Colonic mucosa (tissue), 4 donors: ENCODE data around the gene FBXL15. TPM values are rescaled to one million over a fixed set of nuclear protein-coding genes. Genes with fewer than 3 reads are reported as not detected.

Source experiments
- DNase-seq: peaks from one replicate; pipeline ENCODE4 v3.0.0-alpha.2; 2020
- H3K27ac ChIP-seq: fragments of 200-600 bp; one replicate; pipeline ENCODE4 v1.8.0; 2021
- H3K27me3 ChIP-seq: fragments of 200-600 bp; one replicate; pipeline ENCODE4 v1.8.0; 2021
- H3K36me3 ChIP-seq: fragments of 200-600 bp; one replicate; pipeline ENCODE4 v1.8.0; 2021
- H3K4me1 ChIP-seq: fragments of 200-600 bp; one replicate; pipeline ENCODE4 v1.8.0; 2021; ENCODE audit warnings: mild to moderate bottlenecking
- H3K4me3 ChIP-seq: fragments of 200-600 bp; one replicate; pipeline ENCODE4 v1.8.0; 2021
- H3K9ac ChIP-seq, 2 donors: one replicate each; pipeline ENCODE4 v1.7.0; 2013; ENCODE audit warnings: control low read depth in 2 of 2, low read depth in 2 of 2, low read length in 2 of 2
- H3K9me3 ChIP-seq: fragments of 200-600 bp; one replicate; pipeline ENCODE4 v1.8.0; 2021
- intact Hi-C: fragments of 100-400 bp; cut with DNase I; formaldehyde crosslinking; loops from one replicate; pipeline ENCODE4 v1.14.1; 2022
- total RNA-seq, 2 donors: library from RNA; stranded (reverse); fragmentation: NEBNext Ultra II Directional in 1 of 2; extraction: Animal tissue kit (Norgen Biotek cat#: 25700) in 1 of 2; gene quantifications; one replicate each; pipeline ENCODE4 v1.2.1, GENCODE V29; 2021
- TF ChIP-seq, protein P1 (sequence below): fragments of 200-600 bp; IDR thresholded peaks from one replicate; pipeline ENCODE4 v1.8.0; 2022; ENCODE audit warnings: antibody characterized with exemption, mild to moderate bottlenecking
- donor health status: healthy.
- donor health status: DM: no; HTN: no; CAD: no.
- donor health status: DM: no; HTN: no; CAD: no.

The FBXL15 gene
- total RNA-seq, 2 donors from 2014 or later = 23.7 to 37.3 TPM

DNA sequence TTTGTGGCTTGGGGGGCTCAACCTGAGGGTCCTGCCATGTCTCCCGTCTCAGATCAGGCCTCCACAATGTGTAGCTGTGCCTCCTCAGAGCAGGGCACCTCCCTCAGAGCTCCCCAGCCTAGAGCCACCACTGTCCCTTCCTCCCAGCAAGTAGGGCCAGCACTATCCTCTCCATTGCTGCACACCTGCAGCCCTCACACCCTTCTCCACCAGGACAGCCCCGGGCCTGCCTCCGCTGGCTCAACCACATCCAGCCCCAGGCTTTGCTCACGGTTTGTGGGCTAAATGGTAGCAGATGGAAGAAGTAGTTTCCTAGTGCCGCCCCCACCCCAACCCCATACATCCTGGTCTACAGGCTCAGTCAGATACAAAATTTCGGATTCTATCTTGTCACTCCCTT lies 15.0 kb upstream of the FBXL15 start:
- TF ChIP-seq, protein P1, sequence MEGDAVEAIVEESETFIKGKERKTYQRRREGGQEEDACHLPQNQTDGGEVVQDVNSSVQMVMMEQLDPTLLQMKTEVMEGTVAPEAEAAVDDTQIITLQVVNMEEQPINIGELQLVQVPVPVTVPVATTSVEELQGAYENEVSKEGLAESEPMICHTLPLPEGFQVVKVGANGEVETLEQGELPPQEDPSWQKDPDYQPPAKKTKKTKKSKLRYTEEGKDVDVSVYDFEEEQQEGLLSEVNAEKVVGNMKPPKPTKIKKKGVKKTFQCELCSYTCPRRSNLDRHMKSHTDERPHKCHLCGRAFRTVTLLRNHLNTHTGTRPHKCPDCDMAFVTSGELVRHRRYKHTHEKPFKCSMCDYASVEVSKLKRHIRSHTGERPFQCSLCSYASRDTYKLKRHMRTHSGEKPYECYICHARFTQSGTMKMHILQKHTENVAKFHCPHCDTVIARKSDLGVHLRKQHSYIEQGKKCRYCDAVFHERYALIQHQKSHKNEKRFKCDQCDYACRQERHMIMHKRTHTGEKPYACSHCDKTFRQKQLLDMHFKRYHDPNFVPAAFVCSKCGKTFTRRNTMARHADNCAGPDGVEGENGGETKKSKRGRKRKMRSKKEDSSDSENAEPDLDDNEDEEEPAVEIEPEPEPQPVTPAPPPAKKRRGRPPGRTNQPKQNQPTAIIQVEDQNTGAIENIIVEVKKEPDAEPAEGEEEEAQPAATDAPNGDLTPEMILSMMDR = no peak
- no peaks in the 10 kb centered on the region for H3K9me3 ChIP-seq
- no peak overlapping the region for H3K9ac ChIP-seq
- no peak for DNase-seq
- H3K36me3 ChIP-seq = peaks cover 6% of the 10 kb centered on the region
- no peak overlapping the region for H3K4me3 ChIP-seq
- intact Hi-C loops = no loop called here
- no peaks in the 10 kb centered on the region for H3K4me1 ChIP-seq
- peaks cover 19% of the 10 kb centered on the region for H3K27me3 ChIP-seq
- H3K27ac ChIP-seq = no peak overlapping the region

DNA sequence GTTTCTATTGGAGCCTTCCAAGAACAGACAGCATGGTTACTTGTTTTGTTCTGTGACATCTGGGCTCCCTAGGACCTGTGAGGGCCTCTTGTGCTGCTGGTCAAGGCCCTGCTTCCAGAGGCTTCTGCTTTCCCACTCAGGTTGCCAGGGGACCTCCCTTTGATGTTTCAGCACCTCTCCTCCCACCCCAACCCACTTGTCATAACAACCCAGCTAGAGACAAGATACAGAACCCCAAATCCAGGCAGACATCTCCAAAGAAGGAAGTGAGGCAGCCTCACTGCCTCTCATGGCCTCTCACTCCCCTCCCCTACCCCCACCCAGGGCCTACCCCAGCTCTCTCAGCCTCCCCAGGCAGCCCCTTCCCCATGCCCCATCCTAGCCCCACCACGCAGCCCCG lies 13.8 kb upstream of the FBXL15 start:
- TF ChIP-seq, protein P1 = no peak
- no peaks in the 10 kb centered on the region for H3K4me1 ChIP-seq
- no peak for DNase-seq
- H3K9ac ChIP-seq = no peak overlapping the region
- intact Hi-C loops = no loop called here
- no peak overlapping the region for H3K27ac ChIP-seq
- H3K27me3 ChIP-seq = peaks cover 23% of the 10 kb centered on the region
- H3K4me3 ChIP-seq = no peak overlapping the region
- H3K36me3 ChIP-seq = no peaks in the 10 kb centered on the region
- H3K9me3 ChIP-seq = no peaks in the 10 kb centered on the region

DNA sequence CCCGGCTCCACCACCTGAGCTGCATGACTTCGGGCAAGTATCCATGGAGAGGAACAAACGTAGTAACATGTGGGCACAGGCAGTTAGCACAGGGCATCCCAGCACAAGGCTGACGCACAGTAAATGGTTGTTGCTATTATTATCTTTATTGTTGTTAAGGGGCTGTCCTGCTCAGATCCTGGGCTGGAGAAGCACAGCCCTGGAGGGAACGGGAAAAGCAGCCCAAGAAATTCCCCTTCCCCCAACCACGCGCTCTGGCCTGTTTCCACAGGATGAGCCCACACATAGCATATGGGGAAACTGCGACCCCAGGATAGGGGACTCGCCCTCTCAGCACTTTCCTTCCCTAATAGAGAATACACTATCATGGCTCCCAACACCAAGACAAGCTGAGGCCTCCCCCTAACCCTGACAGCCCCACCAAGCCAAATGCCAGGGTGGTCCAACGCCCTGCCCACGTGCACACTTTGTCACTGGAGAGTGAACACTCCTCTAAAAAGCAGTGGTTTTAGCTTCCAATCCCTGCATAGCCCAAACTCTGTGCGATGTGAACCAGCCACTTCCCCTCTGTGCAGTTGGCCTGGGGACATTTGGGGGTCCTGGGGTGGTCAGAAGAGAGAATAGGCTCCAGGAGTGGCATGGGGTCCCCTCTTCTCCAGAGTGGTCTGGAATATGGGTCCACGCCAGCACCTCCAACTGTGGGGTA lies 13.1 kb upstream of the FBXL15 start:
- Histone ChIP-seq H3K9ac (no peak overlapping the region), H3K9me3 (no peaks in the 10 kb centered on the region), H3K27ac (peak overlapping the region; percentile 6), H3K27me3 (peaks cover 23% of the 10 kb centered on the region), H3K36me3 (no peaks in the 10 kb centered on the region), H3K4me1 (no peaks in the 10 kb centered on the region), H3K4me3 (no peak overlapping the region)
- TF ChIP-seq, protein P1 = no peak
- DNase-seq = no peak
- intact Hi-C loops = no loop called here

DNA sequence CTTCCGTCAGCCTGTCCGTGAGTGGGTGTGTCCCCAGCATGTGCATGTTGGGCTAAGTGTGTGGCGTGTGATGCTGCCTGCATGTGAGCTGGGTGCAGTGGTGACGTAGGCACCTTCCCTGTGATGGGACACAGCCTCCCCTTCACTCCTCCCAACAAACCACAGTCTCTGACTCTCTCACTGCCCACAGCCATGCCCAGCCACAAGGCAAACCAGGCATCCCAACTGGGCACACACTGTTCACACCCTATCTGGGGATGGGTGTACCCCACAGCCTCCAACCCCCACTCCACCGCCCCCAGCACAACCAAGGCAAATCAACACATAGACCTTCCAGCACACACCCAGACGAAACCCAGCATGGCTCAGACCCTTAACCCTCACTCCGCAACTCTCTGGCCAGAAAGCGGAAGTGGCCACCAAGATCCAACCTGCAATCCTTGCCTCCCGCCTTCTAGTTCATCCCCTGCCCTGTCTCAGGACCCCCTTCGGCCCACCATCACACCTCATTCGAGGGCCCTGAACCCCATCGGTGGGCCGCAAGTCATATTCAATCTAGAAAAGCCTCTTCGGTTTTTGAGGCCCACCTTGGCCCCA lies 12.4 kb upstream of the FBXL15 start:
- Histone ChIP-seq H3K4me1 (no peaks in the 10 kb centered on the region), H3K9me3 (no peaks in the 10 kb centered on the region), H3K4me3 (peak overlapping the region; percentile 21), H3K27ac (peak overlapping the region; percentile 6), H3K27me3 (peaks cover 23% of the 10 kb centered on the region), H3K9ac (no peak overlapping the region), H3K36me3 (no peaks in the 10 kb centered on the region)
- TF ChIP-seq, protein P1 = no peak
- DNase-seq = no peak
- intact Hi-C loops = no loop called here

DNA sequence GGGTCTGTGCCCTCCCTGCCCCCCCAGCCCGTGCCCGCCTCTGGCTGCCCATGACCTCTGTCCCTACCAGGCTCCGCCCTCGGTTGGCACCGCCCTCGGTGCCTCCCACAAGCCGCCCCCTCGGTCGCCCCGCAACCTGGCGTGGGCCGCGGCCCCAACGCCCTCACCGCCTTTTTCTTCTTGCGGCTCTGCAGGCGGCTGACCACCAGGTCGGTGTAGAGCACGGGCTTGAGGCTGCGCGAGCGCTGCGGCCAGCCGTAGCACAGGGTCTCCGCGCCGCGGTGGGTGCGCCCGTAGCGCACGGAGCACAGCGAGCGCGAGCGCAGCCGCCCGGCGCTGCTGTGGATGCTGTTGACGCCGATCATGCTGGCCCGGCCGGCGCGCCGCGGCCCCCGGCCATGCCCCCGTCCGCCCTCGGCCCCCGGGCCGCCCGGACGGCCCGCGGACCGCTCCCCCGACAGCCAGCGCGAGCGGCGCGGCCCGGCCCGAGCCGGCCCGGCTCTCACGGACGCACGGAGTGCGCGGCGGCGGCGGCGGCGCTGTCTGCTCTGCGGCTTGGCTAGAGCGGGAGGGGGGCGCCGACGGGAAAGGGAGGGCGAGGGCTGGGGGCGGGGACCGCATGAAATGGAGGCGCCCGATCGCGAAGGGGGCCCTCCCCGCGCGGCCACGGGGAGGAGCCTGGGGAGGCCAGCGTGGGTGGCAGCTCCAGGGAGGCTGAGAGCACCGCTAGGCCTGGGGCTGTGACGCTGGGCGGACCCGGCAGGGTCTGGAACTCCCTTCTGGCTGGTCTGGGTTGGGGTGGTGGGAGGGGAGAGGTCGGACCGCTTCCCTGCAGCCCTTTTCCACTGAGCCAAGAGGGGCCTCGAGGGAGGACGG lies 11.7 kb upstream of the FBXL15 start:
- no peaks in the 10 kb centered on the region for H3K9me3 ChIP-seq
- H3K27me3 ChIP-seq = peaks cover 23% of the 10 kb centered on the region
- TF ChIP-seq, protein P1 = no peak
- H3K9ac ChIP-seq = peak overlapping the region in 1 of 2 donors; percentile 14
- peak overlapping the region; percentile 21 for H3K4me3 ChIP-seq
- no peaks in the 10 kb centered on the region for H3K4me1 ChIP-seq
- no peaks in the 10 kb centered on the region for H3K36me3 ChIP-seq
- intact Hi-C loops = no loop called here
- DNase-seq = no peak
- H3K27ac ChIP-seq = peak overlapping the region; percentile 2
